Retinal pigment epithelial cell (primary cell): Measurements from ENCODE around the gene FBXO3.

Experiments
- DNase-seq: peaks from one replicate; pipeline ENCODE4 v3.0.0-alpha.2; 2010; ENCODE audit warnings: low read depth
- H3K4me3 ChIP-seq: 2 replicates; pipeline ENCODE4 v1.5.1; 2011; ENCODE audit warnings: mild to moderate bottlenecking, low read length, control low read depth, moderate library complexity
- CTCF ChIP-seq: conservative IDR thresholded peaks from 2 replicates; pipeline ENCODE4 v1.5.1; 2011; ENCODE audit warnings: low read depth, low read length, control low read depth, inconsistent platforms

Gene FBXO3

GRCh38 chr11:33706966-33707365, 67.4 kb downstream of the FBXO3 start:
- DNase-seq = no peak
- TF ChIP-seq CTCF = no peak
- no peak overlapping the region for H3K4me3 ChIP-seq

GRCh38 chr11:33706546-33706945, 67.8 kb downstream of the FBXO3 start:
- no peak overlapping the region for H3K4me3 ChIP-seq
- DNase-seq = no peak
- no peak for TF ChIP-seq CTCF

GRCh38 chr11:33704240-33705002, 69.9 kb downstream of the FBXO3 start:
- H3K4me3 ChIP-seq = no peak overlapping the region
- no peak for DNase-seq
- peak; percentile 17 for TF ChIP-seq CTCF

GRCh38 chr11:33703788-33704187, 70.5 kb downstream of the FBXO3 start:
- no peak for DNase-seq
- H3K4me3 ChIP-seq = no peak overlapping the region
- no peak for TF ChIP-seq CTCF

- H3K4me3 ChIP-seq = no peak overlapping the region
- no peak for DNase-seq
- TF ChIP-seq CTCF = no peak
Observed at GRCh38 chr11:33703234-33703633, 71.1 kb downstream of the FBXO3 start.

- no peak for TF ChIP-seq CTCF
- peak overlapping the region; percentile 68 for H3K4me3 ChIP-seq
- peak; percentile 82 for DNase-seq
Observed at GRCh38 chr11:33701302-33702230, 72.8 kb downstream of the FBXO3 start.
